Activated gamma-delta T cell (primary cell): ENCODE data around the gene GATA3.
"Not testable (repeated sequence)": the region's sequence is repeated elsewhere in the genome, so short reads cannot be mapped to it uniquely, and the experiment has no call there.

Source experiments
- DNase-seq: peaks from one replicate; lab custom pipeline; 2025; lab: John Stamatoyannopoulos, UW
- total RNA-seq, 2 donors: gene quantifications; one replicate each; lab custom pipeline; 2026; lab: John Stamatoyannopoulos, UW

Gene GATA3
- 15.8 to 17.8 reads per million in 2 donors for total RNA-seq

DNA sequence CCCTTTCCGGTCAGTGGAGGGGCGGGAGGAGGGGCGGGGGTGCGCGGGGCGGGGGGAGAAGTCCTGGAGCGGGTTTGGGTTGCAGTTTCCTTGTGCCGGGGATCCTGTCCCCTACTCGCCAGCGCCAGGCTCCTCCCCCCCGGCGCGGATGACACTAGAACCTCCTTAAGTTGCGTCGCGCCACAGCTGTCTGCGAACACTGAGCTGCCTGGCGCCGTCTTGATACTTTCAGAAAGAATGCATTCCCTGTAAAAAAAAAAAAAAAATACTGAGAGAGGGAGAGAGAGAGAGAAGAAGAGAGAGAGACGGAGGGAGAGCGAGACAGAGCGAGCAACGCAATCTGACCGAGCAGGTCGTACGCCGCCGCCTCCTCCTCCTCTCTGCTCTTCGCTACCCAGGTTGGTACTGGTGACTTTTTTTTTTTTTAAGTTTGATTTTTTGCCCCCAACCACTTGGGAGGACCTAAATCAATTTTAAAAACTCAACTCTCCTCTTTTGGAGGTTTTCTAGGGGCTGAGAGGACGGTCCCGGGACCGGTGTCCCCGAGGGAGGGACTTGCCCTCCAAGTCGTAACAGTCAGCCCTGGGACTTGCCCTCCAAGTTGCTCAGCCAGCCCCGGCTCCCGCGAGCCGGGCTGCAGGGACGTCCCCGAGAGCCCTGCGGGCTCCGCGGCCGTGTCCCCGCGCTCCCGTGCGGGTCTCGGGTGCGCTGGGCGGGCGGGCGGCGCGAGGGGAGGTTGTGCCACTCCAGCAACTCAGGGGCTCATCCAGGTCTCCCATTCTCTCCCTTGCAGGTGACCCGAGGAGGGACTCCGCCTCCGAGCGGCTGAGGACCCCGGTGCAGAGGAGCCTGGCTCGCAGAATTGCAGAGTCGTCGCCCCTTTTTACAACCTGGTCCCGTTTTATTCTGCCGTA lies at the start of gene GATA3:
TSS of gene GATA3 (plus strand) at position 195 of the 914 bp plus-strand sequence. CDS start 968 bp downstream, outside the sequence.
- DNase-seq: peak; percentile 67

DNA sequence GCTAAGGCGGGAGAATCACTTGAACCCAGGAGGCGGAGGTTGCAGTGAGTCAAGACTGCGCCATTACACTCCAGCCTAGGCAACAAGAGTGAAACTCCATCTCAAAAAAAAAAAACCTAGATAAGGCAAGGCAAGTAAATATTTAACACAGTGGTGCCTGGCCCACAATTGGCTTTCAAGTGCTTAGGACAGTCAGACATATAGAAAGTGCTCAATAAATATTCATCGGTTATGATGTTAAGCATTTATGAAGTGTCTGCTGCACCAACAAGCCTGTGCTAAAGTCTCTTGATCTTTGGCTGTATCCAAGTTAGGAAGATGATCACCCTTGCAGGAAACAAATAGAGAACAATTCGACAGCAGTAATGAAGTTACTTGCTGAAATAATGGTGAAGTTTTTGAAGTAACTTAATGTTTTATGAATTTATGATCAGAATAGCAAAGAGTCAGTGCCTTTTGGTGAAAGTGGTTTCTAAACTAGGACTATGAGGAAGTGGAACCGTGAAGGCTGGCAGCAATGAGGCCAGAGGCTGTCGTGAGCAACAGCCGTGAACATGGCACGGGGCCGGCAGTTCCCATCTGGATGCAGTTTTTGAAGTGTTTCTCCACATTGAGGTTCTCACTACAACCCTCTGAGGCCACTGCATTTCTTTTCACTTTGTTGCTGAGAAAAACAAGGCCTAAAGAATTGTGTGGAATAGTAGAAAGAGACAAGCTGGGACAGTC lies 48.1 kb upstream of the GATA3 start:
- DNase-seq: no peak

DNA sequence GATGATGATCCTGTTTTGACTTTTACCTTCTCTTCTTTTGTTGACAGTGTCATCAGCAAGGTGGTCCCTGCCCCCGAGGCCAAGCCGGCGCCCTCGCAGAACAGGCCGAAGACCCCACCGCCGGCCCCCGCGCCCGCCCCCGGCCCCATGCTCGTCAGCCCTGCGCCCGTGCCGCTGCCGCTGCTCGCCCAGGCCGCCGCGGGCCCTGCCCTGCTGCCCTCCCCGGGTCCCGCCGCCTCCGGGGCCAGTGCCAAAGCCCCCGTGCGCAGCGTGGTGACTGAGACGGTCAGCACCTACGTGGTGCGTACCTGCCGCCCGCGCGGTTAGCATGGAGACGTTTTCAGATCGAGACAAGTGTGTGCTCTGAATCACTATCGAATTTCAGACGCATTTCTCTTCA lies 45.5 kb upstream of the GATA3 start:
- DNase-seq: peak; percentile 12

DNA sequence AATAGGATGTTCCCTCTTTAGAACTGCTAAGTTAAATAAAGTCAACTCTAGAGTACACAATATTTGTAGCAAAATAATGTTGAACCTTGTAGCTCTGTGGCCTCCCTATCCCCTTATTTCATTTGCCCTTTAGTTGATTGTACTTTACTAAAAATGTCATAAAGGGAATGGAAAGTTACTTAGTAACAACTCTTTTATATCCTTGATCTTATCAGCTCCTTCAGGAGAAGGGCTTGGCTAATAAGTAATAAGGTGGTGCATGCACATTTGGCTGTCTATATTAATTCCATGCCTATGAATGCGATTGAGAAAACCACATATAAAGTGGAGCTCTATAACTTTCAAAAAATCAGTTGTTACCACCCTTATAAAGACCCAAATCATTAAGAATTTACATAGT lies 41.5 kb upstream of the GATA3 start:
- DNase-seq: no peak

DNA sequence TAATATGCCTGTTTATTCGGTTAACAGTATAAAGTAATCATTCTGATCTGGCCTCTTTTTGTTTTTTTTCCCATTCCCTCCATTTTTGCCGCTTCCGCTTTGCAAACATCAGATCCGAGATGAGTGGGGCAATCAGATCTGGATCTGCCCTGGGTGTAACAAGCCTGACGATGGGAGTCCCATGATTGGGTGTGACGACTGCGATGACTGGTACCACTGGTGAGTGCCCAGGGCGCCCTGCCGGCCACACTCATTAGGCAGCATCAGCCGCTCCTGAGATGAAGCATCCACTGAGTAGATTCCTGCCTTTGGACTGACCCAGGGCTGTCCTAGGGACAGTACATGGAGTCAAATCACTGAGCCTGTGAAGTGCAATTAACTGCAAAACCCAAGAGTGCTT lies 40.9 kb upstream of the GATA3 start:
- DNase-seq: no peak

DNA sequence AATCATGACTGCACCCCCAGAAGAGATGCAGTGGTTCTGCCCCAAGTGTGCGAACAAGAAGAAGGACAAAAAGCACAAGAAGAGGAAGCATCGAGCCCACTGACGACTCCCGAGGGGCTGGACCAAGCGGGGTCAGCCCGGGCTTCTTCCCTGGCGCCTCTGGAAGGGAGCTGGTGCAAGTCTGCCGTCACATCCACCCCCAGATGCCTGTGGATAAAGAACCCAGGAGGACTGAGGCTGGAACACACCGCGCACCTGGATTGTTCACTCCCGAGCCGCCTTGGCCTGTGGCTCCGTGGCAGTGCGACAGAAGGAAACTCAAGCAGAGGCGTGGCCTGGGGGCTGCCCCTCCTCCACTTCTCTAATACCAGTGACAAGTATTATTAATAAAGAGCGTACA lies 39.8 kb upstream of the GATA3 start:
- DNase-seq: no peak

DNA sequence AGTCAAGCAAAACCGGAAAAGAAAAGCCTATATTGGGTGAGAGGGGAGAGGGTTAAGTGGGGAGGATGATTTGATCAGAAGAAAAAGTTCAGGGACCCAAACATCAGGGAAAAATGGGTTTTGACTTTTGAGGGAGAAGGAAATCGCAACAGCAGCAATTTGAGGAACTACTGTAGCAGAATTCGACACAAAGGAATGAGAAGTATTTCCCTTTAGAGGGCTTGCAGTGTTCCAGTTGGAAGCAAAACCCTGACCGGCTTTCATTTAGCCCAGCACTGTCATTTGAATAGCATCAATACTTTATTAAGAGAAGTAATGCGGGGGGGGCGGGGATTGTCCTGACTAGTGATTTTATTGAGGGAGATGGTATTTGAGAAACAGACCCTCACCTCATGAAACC lies 37.2 kb upstream of the GATA3 start:
- no peak for DNase-seq

DNA sequence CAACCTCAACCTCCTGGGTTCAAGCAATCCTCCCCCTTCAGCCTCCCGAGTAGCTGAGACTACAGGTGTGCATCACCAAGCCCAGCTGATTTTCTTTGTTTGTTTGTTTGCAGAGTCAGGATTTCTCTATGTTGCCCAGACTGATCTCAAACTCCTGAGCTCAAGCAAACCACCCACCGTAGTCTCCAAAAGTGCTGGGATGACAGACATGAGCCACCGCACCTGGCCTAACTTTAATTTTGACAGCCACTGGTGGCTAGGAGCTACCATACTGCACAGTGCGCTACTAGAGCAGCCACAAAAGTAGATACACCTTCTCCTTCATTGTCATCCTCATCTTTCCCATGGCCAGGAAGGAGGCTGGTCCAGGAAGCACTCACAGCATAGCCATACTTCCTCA lies 31.2 kb upstream of the GATA3 start:
- DNase-seq: no peak

DNA sequence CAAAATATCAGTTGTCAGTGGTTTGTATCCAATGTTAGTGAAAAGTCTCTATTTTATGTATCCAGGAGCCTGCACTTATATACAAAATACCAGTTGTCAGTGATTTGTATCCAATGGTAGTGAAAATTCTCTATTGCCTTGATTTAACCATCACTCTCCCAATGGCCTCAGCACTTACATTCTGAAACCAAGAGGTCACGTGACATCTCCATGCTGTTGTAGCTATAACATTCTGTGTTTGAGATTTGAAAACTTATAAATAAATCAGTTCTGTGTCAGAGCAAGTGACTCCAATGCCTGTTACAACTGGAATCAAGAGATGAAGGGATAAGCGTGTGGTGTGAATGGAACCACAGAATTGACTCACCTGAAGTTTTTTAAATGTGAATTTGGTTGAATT lies 30.6 kb upstream of the GATA3 start:
- DNase-seq: no peak

DNA sequence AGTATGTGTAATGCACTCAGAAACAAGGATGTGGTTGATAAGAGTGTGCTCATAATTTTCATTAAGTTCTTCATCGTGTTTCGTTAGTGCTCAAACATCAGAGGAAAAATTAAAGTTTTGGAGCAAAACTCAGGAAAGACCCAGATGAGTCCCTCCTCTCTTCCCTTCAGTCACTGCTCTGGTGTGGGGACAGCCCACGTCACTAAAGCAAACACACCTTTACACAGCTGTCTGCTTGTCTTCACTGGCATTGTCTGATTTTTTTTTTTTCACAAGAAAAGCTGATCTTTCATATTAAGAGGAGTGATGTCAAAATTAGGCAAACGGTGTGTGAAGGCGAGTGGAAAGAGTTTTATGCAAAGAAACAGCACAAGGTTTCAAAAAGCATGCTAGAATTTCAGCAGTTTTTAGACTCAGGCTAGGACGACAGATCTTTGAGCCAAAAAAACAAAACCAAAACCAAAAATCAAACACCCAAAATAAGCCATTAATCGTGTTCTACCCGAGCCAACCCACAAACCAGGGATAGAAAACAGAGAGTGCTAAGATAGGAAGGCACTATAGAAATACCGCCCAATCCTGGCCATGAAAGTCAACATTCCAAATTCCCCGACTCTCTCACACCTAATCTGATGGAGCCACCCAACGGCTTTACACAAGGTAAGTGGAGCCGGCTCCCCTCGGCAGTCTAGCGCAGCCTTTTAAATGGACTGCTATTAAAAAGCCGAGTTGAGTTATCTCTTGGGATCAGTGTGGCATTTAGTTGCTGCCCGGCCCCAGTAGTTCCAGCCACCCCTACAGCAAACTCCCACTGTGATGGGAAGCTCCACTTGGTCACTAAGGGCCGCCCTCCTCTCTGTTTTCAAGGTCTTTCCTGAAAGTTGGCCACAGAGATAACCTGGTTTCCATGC lies 27.9 kb upstream of the GATA3 start:
- DNase-seq: no peak

DNA sequence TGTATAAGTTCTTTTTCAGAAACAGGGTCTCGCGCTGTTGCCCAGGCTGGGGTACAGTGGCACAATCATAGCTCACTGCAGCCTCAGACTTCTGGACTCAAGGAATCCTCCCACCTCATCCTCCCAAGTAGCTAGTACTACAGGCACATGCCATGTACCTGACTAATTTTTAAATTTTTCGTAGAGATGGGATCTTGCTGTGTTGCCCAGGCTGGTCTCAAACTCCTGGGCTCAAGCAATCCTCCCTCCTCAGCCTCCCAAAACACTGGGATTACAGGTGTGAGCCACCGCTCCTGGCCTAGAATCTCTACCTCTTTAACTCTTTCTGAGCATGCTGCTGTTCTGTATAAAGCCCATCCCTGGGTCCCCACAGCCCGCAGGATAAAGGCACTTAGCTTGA lies 23.3 kb upstream of the GATA3 start:
- DNase-seq: not testable (repeated sequence)

DNA sequence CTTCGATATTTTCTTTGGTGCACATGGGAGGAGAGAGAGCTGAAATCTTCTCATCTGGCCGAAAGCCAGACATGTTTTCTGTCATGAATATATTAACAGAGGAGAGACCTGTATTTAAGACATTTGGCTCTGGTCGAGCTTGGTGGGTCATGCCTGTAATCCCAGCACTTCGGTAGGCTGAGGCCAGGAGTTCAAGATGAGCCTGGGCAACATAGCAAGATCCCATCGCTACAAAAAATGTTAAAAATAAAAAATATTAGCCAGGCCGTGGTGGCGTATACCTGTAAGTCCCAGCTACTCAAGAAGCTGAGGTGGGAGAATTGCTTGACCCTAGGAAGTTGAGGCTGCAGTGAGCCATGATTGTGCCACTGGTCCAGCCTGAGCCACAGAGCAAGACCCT lies 21.9 kb upstream of the GATA3 start:
- DNase-seq: no peak

DNA sequence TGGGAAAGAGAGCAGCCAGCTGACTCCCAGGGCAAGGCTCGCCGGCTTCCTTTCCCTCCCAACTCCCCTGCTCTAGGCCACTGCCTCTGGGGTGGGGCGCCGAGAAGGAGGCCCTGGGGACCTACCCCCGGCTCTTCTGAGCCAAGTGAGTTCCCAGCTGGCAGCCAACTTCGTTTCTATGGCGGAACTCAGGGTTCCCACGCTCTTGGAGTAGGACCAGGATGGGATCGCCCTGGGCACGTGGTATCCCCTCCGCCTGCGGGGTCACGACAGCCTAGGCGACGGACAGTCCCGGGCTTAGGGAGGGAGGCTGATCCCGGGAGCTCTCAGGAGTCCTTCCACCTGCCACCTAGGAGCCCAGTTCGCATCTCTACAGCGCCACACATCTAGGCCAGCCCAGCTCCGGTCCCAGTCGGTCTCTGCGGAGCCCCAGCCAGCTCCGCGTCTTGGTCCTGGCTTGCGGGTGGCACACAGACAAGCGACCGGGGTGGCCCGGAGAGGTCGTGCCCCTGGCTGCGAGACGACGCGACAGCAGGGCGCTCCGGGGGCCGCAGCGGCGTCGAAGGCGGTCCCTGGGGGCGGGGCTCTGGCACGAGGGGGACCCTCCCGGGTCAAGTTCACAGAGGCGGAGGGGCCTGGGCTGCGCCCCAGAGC lies 20.5 kb upstream of the GATA3 start:
- peak; percentile 16 for DNase-seq

DNA sequence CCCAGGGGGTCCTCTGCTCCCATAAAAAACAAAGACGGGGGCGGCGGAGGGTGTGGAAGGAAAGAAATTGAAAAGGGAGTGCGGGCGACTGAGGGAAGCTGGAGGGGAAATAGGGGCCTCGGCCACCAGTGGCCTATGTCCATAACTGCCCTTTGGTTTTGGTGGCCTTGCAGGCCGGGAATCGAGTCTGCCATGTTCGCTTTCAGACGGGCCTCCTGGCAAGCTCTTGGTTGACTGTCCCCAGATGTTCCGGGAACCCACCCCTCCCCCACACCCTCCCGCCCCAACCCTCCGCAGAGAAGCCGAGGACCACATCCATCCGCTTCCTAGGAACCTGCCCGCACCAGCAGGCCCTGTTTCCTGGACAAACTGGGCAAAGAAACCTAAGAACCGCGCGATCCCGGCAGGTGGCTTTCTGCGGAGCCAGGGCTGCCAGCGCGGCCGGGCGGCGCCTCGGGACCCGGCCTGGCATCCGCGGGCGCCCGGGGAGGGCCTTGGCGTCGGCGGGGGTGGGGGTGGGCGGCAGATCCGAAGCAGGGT lies 20.0 kb upstream of the GATA3 start:
- peak; percentile 15 for DNase-seq

DNA sequence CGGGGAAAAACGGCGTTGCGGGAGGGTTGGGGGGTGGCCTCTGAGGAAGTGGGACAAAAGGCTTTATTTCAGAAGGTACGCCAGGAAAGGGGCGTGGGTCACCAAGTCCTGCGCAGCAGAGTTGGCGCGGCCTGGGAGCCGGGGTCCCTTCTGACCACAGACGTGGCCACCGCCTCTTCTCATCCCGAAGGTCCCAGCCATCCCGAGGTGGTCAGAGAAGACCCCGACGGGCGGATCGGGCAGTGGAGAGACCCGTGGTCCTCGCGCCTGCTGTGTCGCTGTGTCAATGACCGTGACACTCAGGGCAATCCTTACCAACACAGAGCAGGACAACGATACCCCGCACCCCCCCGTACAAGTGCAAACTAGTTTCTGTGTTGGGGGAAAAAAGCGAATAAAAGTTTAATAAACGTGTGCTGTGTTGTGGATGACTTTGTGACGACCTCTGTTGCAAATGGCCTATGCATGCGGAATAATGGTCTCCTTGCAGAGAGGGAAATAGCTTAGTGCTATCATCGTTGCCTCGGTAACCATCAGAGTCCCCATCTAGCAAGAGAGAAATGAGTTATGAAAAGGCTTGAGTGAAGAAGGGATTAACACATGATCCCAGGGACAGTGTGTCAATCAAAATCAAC lies 19.4 kb upstream of the GATA3 start:
- DNase-seq: no peak

DNA sequence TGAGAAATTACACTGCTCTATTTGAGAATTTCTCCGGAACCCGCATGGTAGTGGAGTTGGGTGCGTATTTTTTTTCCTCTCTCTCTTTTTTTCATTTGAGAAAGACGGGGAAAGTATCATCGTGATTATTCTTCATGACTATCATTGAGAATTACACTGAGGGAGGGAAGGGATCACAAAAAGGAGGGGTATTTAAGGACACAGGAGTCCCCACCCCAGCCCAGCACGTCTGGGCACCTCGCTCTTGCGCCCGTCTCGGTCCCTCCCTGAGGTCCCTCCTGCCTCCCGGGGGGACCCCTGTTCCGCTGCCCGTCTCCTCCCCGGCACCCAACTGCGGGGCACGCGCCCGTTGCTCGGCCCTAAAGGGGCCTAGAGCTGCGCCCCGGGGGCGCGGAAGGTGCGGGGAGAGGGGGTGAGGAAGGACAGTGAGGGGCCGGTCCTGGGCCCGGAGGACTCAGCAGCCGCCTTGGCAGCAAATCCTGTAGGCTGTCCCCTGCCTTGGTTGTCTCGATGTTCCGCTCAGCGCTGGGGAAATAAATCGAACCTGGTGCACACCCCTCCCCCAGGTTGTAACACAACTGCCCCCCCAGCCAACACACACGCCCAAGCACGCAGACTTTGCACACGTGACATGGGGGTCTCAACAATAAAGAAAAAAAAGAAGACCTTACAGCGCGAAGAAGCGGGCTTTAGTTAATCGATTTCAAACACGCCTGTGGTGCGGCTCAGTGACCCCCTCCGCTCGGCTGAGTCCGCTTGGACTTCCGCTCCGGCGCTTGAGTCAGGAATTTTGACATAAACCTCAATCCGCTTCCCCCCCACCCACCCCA lies 18.6 kb upstream of the GATA3 start:
- DNase-seq: no peak

DNA sequence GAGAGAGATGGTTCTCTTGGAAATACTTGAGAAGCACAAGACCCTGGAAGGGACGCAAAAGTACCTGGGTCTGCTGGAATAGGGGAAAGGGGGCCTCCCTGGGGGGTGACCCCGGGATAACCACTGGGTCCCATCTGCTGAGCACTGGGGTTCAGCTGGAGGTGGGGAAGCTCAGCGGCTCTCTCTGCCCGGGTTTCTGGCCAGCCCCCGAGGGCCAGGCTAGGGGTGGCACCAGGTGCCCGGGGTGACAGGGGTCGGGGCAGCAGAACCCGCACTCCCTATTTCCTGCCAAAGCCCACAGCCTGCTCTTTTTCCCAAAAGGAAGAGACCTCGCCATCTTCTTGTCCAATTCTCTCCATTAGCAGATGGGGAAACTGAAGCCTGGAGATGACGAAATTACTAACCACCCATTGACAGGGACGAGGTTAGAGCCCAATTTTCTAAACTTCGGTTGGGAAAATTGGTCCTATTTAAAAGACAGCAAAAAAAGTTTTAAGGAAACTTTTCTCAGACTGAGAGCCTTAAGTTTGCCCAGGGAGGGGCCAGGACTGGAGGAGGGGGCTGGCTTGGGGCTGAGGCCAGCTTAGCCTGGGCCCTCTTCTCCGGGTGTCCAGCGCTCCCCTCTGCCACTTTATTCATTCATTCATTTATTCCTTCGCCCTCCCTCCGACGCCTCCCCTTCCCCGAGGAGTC lies 17.8 kb upstream of the GATA3 start:
- DNase-seq: no peak

DNA sequence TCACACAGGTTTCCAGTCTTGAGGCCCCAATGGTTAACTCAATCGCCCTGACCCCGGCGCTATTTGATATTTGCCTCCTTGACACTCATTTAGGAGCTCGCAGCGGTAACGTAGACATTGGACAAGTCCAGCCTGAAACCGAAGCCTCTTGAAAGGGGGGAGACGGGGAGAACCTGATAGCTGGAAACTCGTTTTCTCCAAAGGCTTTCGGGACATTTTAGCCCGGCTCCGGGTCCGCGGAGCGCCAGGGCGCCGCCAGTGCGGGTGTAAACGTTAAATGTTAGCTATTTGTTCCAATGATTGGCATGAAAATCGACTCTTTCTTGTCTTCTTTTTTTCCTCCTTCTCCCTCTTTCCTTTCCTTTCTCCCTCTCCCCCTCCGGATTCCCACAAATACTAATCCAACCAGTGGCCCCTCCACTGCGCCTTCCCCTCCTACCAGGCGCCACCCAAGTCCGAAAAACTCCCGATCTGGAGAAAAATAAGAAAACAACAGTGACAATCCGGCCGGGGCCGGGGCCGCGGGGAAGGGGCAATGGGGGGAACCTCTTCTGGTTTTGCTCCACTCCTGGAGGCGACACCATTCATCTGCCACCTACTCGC lies 17.2 kb upstream of the GATA3 start:
- no peak for DNase-seq
